PFSK-1 (cell line): ENCODE measurements around the gene TRAF3IP3.

ENCODE experiments used
- FOXP2 ChIP-seq: optimal IDR thresholded peaks from 2 replicates; pipeline ENCODE3; 2011; ENCODE audit warnings: borderline replicate concordance, control low read depth, inconsistent platforms; ENCODE audit not compliant: insufficient read depth; ENCODE audit errors: extremely low read length, extremely low read depth
- POLR2AphosphoS5 ChIP-seq: IDR thresholded peaks from 2 replicates; pipeline ENCODE4 v1.6.1; 2012; ENCODE audit warnings: low read depth, mild to moderate bottlenecking, control low read depth, low read length, moderate library complexity
- REST ChIP-seq, 2 experiments: IDR thresholded peaks; 2 replicates each; pipeline versions ENCODE4 v1.6.1 to v1.8.0; 2011 to 2012; ENCODE audit warnings: low read depth in 2 of 2, low read length in 2 of 2, control low read depth in 1 of 2, inconsistent platforms in 1 of 2, mild to moderate bottlenecking in 1 of 2, moderate library complexity in 1 of 2; ENCODE audit not compliant: insufficient read depth in 1 of 2
- SIN3A ChIP-seq: IDR thresholded peaks from 2 replicates; pipeline ENCODE4 v1.6.1; 2012; ENCODE audit warnings: mild to moderate bottlenecking, low read length, moderate library complexity, borderline replicate concordance; ENCODE audit not compliant: insufficient read depth
- TAF1 ChIP-seq: IDR thresholded peaks from 2 replicates; pipeline ENCODE4 v1.6.1; 2012; ENCODE audit warnings: low read length, control low read depth, borderline replicate concordance; ENCODE audit not compliant: insufficient read depth

TRAF3IP3 gene

DNA sequence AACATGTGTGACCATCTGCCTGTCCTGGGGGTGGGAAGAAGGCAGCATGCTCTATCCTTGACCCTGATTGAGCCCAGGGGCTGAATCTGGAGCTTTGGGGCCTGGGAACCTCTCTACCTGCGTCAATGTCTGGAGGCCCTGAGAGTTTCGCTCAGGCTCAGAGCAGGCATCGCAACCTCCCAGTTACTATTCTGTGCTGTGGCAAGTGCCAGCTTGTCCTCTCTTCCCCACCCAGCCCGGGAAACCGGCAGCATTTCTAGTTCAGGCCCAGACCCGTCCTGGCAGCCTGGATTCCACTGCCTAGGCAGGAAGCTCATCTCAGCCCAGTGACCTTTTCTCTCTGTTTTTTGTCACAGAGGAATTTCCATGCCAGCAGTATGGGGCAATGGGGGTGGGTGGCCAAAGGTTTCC, 60.1 kb downstream of the TRAF3IP3 start:
- no peak for TF ChIP-seq POLR2AphosphoS5
- no peak for TF ChIP-seq REST (IDR thresholded peaks at IDR 0.05; ENCODE audit: insufficient read depth in 1 of 2, low read depth in 2 of 2, low read length in 2 of 2)
- TF ChIP-seq SIN3A = no peak
- no peak for TF ChIP-seq FOXP2
- TF ChIP-seq TAF1 = no peak

- no peak for TF ChIP-seq REST (IDR thresholded peaks at IDR 0.05; ENCODE audit: insufficient read depth in 1 of 2, low read depth in 2 of 2, low read length in 2 of 2)
- TF ChIP-seq SIN3A = no peak
- TF ChIP-seq POLR2AphosphoS5 = no peak
- TF ChIP-seq FOXP2 = no peak
These were observed 61.1 kb downstream of the TRAF3IP3 start for GRCh38 chr1:209816923-209817322.

DNA sequence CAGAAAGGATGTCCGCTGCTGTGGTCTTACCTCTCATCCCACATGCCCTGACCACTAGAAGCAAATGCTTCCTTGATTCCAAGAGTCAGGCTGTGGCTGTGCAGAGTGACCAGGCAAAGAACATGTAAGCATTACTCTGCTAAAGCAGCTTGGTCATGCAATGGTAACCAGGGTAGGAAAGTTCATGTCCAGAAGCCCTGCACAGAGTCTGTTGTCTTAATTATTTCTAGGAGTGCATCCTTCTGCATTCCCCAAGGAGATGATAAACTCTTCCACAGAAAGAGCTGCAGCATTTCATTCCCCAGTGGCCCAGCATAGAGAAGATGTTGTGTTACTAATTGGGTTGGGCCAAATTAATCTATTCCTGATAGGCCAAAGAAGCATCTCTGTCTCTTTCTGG, 61.8 kb downstream of the TRAF3IP3 start:
- TF ChIP-seq TAF1 (no peak), REST (IDR thresholded peaks at IDR 0.05; ENCODE audit: insufficient read depth in 1 of 2, low read depth in 2 of 2, low read length in 2 of 2) (no peak), SIN3A (no peak), FOXP2 (no peak), POLR2AphosphoS5 (no peak)

GRCh38 chr1:209819058-209819457, 63.2 kb downstream of the TRAF3IP3 start:
- TF ChIP-seq POLR2AphosphoS5 (no peak), REST (IDR thresholded peaks at IDR 0.05; ENCODE audit: insufficient read depth in 1 of 2, low read depth in 2 of 2, low read length in 2 of 2) (no peak), FOXP2 (no peak), SIN3A (no peak), TAF1 (no peak)

DNA sequence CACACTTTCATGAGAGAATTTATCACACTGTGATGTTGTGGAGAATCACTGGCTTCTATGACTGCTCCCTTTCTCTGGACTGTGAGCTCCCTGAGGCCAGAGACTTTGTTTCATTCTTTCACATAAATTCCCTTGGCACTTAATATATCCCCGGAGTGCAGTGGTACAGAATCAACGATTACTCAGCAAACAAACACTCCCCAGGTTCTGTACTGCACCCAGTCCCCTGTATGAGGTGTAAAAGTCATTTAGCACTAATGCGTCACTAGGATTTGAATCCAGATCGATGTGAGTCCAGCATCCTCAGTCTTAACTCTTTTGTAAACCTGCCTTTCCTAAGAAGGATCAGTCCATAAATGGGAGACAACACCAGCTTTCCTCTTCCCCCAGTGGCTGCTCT, 65.1 kb downstream of the TRAF3IP3 start:
- no peak for TF ChIP-seq FOXP2
- TF ChIP-seq SIN3A = no peak
- no peak for TF ChIP-seq POLR2AphosphoS5
- no peak for TF ChIP-seq REST (IDR thresholded peaks at IDR 0.05; ENCODE audit: insufficient read depth in 1 of 2, low read depth in 2 of 2, low read length in 2 of 2)
- TF ChIP-seq TAF1 = no peak
